Measurements from ENCODE around the gene ELK4. TPM values are rescaled to one million over a fixed set of nuclear protein-coding genes. Genes with fewer than 3 reads are reported as not detected.

The ELK4 gene
- total RNA-seq, 1 donor from 2014 or later: 42.3 TPM

Other genes with a start within 250 kb of the ELK4 start
- not detected for gene LEMD1, start 210.0 kb downstream of the ELK4 start, total RNA-seq
- gene BLACAT1, start 176.0 kb downstream of the ELK4 start, total RNA-seq: not detected
- gene CDK18, start 127.3 kb downstream of the ELK4 start, total RNA-seq: 195 TPM
- gene SLC45A3, start 48.5 kb upstream of the ELK4 start, total RNA-seq: 1.8 TPM
- gene NUCKS1, start 118.2 kb upstream of the ELK4 start, total RNA-seq: 213 TPM
- gene RAB29, start 143.5 kb upstream of the ELK4 start, total RNA-seq: 21.3 TPM
- gene SLC41A1, start 181.2 kb upstream of the ELK4 start, total RNA-seq: 238 TPM
- 1.7 TPM for gene PM20D1, start 218.1 kb upstream of the ELK4 start, total RNA-seq